Upper lobe of left lung (tissue), 4 donors: ENCODE measurements around the gene PAX2.

ENCODE experiments used
- CTCF ChIP-seq, 6 experiments: fragments of 450-650 bp in 4 of 6; fragments of 200-600 bp in 2 of 6; sonication (generic) in 2 of 6; IDR thresholded peaks; one replicate each; pipeline ENCODE4 v1.5.1; 2016 to 2019; ENCODE audit warnings: antibody characterized with exemption in 6 of 6
- POLR2A ChIP-seq, 4 donors: fragments of 450-650 bp; IDR thresholded peaks; one replicate each; pipeline ENCODE4 v1.5.1; 2016 to 2017; ENCODE audit warnings: antibody characterized with exemption in 4 of 4, mild to moderate bottlenecking in 2 of 4
- POLR2AphosphoS5 ChIP-seq, 2 donors: sonication (generic); formaldehyde crosslinking; IDR thresholded peaks; one replicate each; pipeline ENCODE4 v1.5.1; 2017; ENCODE audit warnings: antibody characterized with exemption in 2 of 2

GRCh38 chr10:100760726-100761125 lies 15.3 kb downstream of the PAX2 start:
- TF ChIP-seq POLR2AphosphoS5 (IDR thresholded peaks at IDR 0.05) (no peak), CTCF (IDR thresholded peaks at IDR 0.05) (no peak), POLR2A (IDR thresholded peaks at IDR 0.05) (no peak)
